Mesothelial cell of epicardium (in vitro differentiated cells): ENCODE data around the gene HOXC11. TPM values are rescaled to one million over a fixed set of nuclear protein-coding genes. Genes with fewer than 3 reads are reported as not detected.

ENCODE experiments used
- DNase-seq, 2 experiments: peaks; one replicate each; pipeline ENCODE4 v3.0.0; 2021; ENCODE audit warnings: low spot score in 2 of 2; ENCODE audit not compliant: unreplicated experiment in 2 of 2
- H3K27ac Mint-ChIP-seq: 2 replicates; pipeline ENCODE4 v1.8.0; 2021; ENCODE audit warnings: mixed read lengths
- H3K27me3 Mint-ChIP-seq: 2 replicates; pipeline ENCODE4 v1.8.0; 2021; ENCODE audit warnings: low read depth, mixed read lengths
- H3K36me3 Mint-ChIP-seq: 2 replicates; pipeline ENCODE4 v1.8.0; 2021; ENCODE audit warnings: mixed read lengths
- H3K4me1 Mint-ChIP-seq: 2 replicates; pipeline ENCODE4 v1.8.0; 2021; ENCODE audit warnings: mixed read lengths
- H3K4me3 Mint-ChIP-seq: 2 replicates; pipeline ENCODE4 v1.8.0; 2021; ENCODE audit warnings: mild to moderate bottlenecking, moderate library complexity, mixed read lengths
- H3K9me3 Mint-ChIP-seq: 2 replicates; pipeline ENCODE4 v1.8.0; 2021; ENCODE audit warnings: mixed read lengths
- CTCF ChIP-seq: fragments of 200-600 bp; sonication (generic); IDR thresholded peaks from one replicate; pipeline ENCODE4 v1.5.0; 2021; ENCODE audit warnings: antibody characterized with exemption; ENCODE audit not compliant: unreplicated experiment
- total RNA-seq: library from RNA; stranded (reverse); gene quantifications from 3 replicates; pipeline ENCODE4 v1.2.1, GENCODE V29; 2021

The HOXC11 gene
- total RNA-seq, 1 donor from 2014 or later, result 0.60 TPM

DNA sequence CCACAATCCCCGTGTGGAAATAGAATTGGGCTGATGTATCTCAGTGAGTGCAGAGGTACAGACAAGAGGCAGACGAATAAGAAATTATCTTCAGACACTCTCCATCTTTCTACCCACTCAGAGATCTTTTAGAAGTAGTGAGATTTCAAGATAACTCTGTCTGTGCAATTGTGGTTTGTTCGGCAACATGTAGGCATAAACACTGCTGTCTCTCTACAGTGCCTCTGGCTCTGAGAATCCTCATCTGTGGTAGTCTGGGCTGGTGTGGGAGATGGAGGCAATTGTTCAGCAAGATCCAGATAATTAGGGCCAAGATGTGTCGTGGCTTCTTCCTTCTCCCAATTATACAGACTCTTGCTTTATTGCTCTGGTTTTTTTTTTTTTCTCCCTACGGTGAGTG is 31.2 kb upstream of the HOXC11 start:
- peaks cover 11% of the 10 kb centered on the region for H3K4me1 Mint-ChIP-seq
- no peak overlapping the region for H3K4me3 Mint-ChIP-seq
- H3K36me3 Mint-ChIP-seq, result peaks cover 2% of the 10 kb centered on the region
- no peak overlapping the region for H3K27ac Mint-ChIP-seq
- no peaks in the 10 kb centered on the region for H3K9me3 Mint-ChIP-seq
- TF ChIP-seq CTCF, result no peak
- H3K27me3 Mint-ChIP-seq, result peaks cover 95% of the 10 kb centered on the region
- no peak for DNase-seq

- peaks cover 95% of the 10 kb centered on the region for H3K27me3 Mint-ChIP-seq
- DNase-seq, result no peak
- TF ChIP-seq CTCF, result no peak
Observed at GRCh38 chr12:53942467-53942997, 30.4 kb upstream of the HOXC11 start.

DNA sequence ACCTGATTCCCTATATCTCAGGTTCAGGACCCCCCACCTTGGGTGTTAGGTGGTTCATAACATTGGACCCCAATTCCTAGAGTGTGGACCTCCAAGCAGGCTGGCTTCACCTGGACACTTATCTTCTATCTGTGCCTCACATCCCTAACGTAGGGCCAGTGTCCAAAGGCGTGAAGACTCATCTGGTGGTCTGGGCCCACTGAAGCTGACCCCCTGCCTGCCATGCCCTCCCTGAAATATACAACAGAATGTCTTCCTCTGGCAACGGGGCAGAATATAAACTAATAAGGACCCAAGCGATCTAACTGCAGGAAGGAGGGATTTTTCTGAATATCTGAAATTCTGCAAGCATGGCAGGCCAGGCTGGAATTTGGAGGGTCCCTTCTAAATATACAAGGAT is 28.7 kb upstream of the HOXC11 start:
- no peaks in the 10 kb centered on the region for H3K9me3 Mint-ChIP-seq
- H3K27ac Mint-ChIP-seq, result no peak overlapping the region
- no peak for TF ChIP-seq CTCF
- DNase-seq, result no peak
- peaks cover 7% of the 10 kb centered on the region for H3K4me1 Mint-ChIP-seq
- H3K27me3 Mint-ChIP-seq, result peaks cover 98% of the 10 kb centered on the region
- H3K36me3 Mint-ChIP-seq, result peaks cover 2% of the 10 kb centered on the region
- no peak overlapping the region for H3K4me3 Mint-ChIP-seq

More at GRCh38 chr12:53942467-53942997, 30.4 kb upstream of the HOXC11 start:
- H3K36me3 Mint-ChIP-seq, result peaks cover 2% of the 10 kb centered on the region
- H3K4me3 Mint-ChIP-seq, result no peak overlapping the region
- no peak overlapping the region for H3K27ac Mint-ChIP-seq
- H3K9me3 Mint-ChIP-seq, result no peaks in the 10 kb centered on the region
- peaks cover 11% of the 10 kb centered on the region for H3K4me1 Mint-ChIP-seq

DNA sequence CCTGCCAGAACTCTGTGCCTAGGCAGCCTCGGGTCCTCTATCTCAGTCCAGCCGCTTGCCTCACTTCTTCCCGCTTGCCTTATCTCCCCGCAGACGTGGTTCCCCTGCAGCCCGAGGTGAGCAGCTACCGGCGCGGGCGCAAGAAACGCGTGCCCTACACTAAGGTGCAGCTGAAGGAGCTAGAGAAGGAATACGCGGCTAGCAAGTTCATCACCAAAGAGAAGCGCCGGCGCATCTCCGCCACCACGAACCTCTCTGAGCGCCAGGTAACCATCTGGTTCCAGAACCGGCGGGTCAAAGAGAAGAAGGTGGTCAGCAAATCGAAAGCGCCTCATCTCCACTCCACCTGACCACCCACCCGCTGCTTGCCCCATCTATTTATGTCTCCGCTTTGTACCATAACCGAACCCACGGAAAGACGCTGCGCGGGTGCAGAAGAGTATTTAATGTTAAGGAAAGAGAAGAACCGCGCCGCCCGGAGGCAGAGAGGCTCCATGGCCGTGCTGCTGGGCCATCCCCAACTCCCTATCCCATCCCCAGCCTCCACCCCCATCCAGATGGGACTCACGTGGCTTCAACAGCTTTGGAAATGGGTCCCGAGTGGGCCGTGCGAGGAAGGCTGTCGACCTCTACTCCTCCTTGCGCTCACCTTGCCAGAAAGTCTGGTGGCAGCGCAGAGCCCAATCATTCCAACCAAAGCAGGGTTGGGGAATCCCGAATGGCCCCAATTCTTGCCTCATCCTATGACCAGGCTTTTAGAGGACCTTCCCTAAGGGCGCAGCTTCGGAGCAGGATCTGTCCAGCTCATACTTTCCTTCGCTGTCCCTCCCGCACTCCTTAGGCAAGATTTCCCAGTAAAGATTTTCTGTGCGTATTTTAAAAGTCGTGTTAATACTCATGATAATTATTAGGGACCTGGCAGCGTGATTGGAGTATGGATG is 27.7 kb upstream of the HOXC11 start:
- no peaks in the 10 kb centered on the region for H3K9me3 Mint-ChIP-seq
- H3K36me3 Mint-ChIP-seq, result peaks cover 2% of the 10 kb centered on the region
- H3K4me1 Mint-ChIP-seq, result peaks cover under 1% of the 10 kb centered on the region
- no peak for DNase-seq
- H3K27me3 Mint-ChIP-seq, result peaks cover 98% of the 10 kb centered on the region
- no peak overlapping the region for H3K4me3 Mint-ChIP-seq
- no peak overlapping the region for H3K27ac Mint-ChIP-seq
- TF ChIP-seq CTCF, result no peak

- Mint-ChIP-seq H3K27me3 (peaks cover 100% of the 10 kb centered on the region), H3K4me1 (peaks cover 6% of the 10 kb centered on the region), H3K36me3 (peaks cover 2% of the 10 kb centered on the region), H3K4me3 (no peak overlapping the region), H3K9me3 (no peaks in the 10 kb centered on the region), H3K27ac (no peak overlapping the region)
- no peak for DNase-seq
- no peak for TF ChIP-seq CTCF
Observed at GRCh38 chr12:53947743-53948142, 25.2 kb upstream of the HOXC11 start.
